Left lung (tissue), 10 donors: ENCODE measurements around the gene WFS1. TPM values are rescaled to one million over a fixed set of nuclear protein-coding genes. Genes with fewer than 3 reads are reported as not detected.
A peak's percentile ranks its signal among the peaks of the same experiment; 100 is the strongest.

ENCODE experiments used
- ATAC-seq: fragments of 200-7000 bp; cut with Tn5 transposase; one replicate; pipeline ENCODE4 v1.9.1; 2020; ENCODE audit warnings: moderate library complexity
- DNase-seq, 4 donors: peaks; one replicate each; pipeline ENCODE4 v3.0.0-alpha.2; 2013 to 2020
- H3K27ac ChIP-seq, 2 donors: fragments of 200-600 bp; sonication (generic) in 1 of 2; one replicate each; pipeline versions ENCODE4 v1.5.0 to v1.8.0; 2020 to 2021
- H3K27me3 ChIP-seq, 2 donors: fragments of 200-600 bp; sonication (generic) in 1 of 2; one replicate each; pipeline versions ENCODE4 v1.5.0 to v1.8.0; 2020 to 2021
- H3K36me3 ChIP-seq, 2 donors: fragments of 200-600 bp; sonication (generic) in 1 of 2; one replicate each; pipeline versions ENCODE4 v1.5.0 to v1.8.0; 2020 to 2021
- H3K4me1 ChIP-seq, 2 donors: fragments of 200-600 bp; one replicate each; pipeline ENCODE4 v1.8.0; 2021
- H3K4me3 ChIP-seq, 2 donors: fragments of 200-600 bp; sonication (generic) in 1 of 2; one replicate each; pipeline versions ENCODE4 v1.5.0 to v1.8.0; 2020 to 2021; ENCODE audit warnings: mild to moderate bottlenecking in 1 of 2
- H3K9me3 ChIP-seq, 2 donors: fragments of 200-600 bp; sonication (generic) in 1 of 2; one replicate each; pipeline versions ENCODE4 v1.5.0 to v1.8.0; 2020 to 2021
- CTCF ChIP-seq, 2 donors: fragments of 200-600 bp; sonication (generic) in 1 of 2; IDR thresholded peaks; one replicate each; pipeline versions ENCODE4 v1.5.0 to v1.8.0; 2021; ENCODE audit warnings: antibody characterized with exemption in 2 of 2
- intact Hi-C, 2 donors: fragments of 100-400 bp; cut with DNase I; formaldehyde crosslinking; loops; one replicate each; pipeline versions ENCODE4 v1.11.2 to v1.14.2; 2022
- polyA plus RNA-seq, 6 donors: library from polyadenylated mRNA; unstranded; fragments of 120-200 nt; gene quantifications; one replicate each; pipeline ENCODE4 v1.2.1, GENCODE V29; 2013; ENCODE audit not compliant: insufficient read length in 6 of 6
- total RNA-seq, 2 donors: library from RNA; stranded (reverse); fragmentation: NEBNext Ultra II Directional; extraction: Animal tissue kit (Norgen Biotek cat#: 25700); gene quantifications; one replicate each; pipeline ENCODE4 v1.2.1, GENCODE V29; 2021
- donor health status: DM: no; HTN: yes; CAD: no.
- donor health status: DM: no; HTN: no; CAD: no.

The WFS1 gene
- total and polyA plus RNA-seq, 8 donors, result 33.8 to 103 (median 39.9) TPM

- peak overlapping the region in 1 of 2 donors; percentile 33 for H3K27ac ChIP-seq
- peaks cover 0 to 7% of the 10 kb centered on the region in 2 donors for H3K27me3 ChIP-seq
- no peak overlapping the region for H3K4me3 ChIP-seq
- peaks cover 36 to 62% of the 10 kb centered on the region in 2 donors for H3K4me1 ChIP-seq
- peaks cover 0 to 12% of the 10 kb centered on the region in 2 donors for H3K36me3 ChIP-seq
- peak in 2 of 4 donors; percentile 58 to 70 for DNase-seq
- intact Hi-C loops, result no loop called here
- no peak for TF ChIP-seq CTCF (IDR thresholded peaks at IDR 0.05)
- ATAC-seq, result no peak
- no peaks in the 10 kb centered on the region for H3K9me3 ChIP-seq
Observed at GRCh38 chr4:6275898-6276806, 6.5 kb downstream of the WFS1 start.

GRCh38 chr4:6277139-6277802 is 7.6 kb downstream of the WFS1 start:
- ATAC-seq (no peak), DNase-seq (peak in 1 of 4 donors; percentile 72)
- Histone ChIP-seq H3K27me3 (no peaks in the 10 kb centered on the region), H3K36me3 (peaks cover 0 to 12% of the 10 kb centered on the region in 2 donors), H3K4me3 (no peak overlapping the region), H3K4me1 (peaks cover 28 to 59% of the 10 kb centered on the region in 2 donors), H3K27ac (peak overlapping the region in 1 of 2 donors; percentile 57), H3K9me3 (no peaks in the 10 kb centered on the region)
- intact Hi-C loops, result no loop called here
- no peak for TF ChIP-seq CTCF (IDR thresholded peaks at IDR 0.05)

GRCh38 chr4:6277935-6278800 is 8.5 kb downstream of the WFS1 start:
- no peaks in the 10 kb centered on the region for H3K27me3 ChIP-seq
- H3K4me1 ChIP-seq, result peaks cover 27 to 58% of the 10 kb centered on the region in 2 donors
- peak overlapping the region; percentile 26 to 57 for H3K27ac ChIP-seq
- intact Hi-C loops, result no loop called here
- ATAC-seq (no peak), DNase-seq (peak in 1 of 4 donors; percentile 68)
- H3K4me3 ChIP-seq, result no peak overlapping the region
- H3K9me3 ChIP-seq, result no peaks in the 10 kb centered on the region
- H3K36me3 ChIP-seq, result peaks cover 0 to 12% of the 10 kb centered on the region in 2 donors
- TF ChIP-seq CTCF (IDR thresholded peaks at IDR 0.05), result no peak

- no peak overlapping the region for H3K4me3 ChIP-seq
- peak in 3 of 4 donors; percentile 66 to 85 (median 76) for DNase-seq
- peak; percentile 43 for ATAC-seq
- H3K9me3 ChIP-seq, result no peaks in the 10 kb centered on the region
- H3K36me3 ChIP-seq, result peaks cover 0 to 12% of the 10 kb centered on the region in 2 donors
- no peaks in the 10 kb centered on the region for H3K27me3 ChIP-seq
- TF ChIP-seq CTCF (IDR thresholded peaks at IDR 0.05), result no peak
- intact Hi-C loops, result no loop called here
- H3K27ac ChIP-seq, result peak overlapping the region; percentile 26 to 57
- peaks cover 21 to 52% of the 10 kb centered on the region in 2 donors for H3K4me1 ChIP-seq
Observed at GRCh38 chr4:6278801-6279197, 9.1 kb downstream of the WFS1 start.
